ENCODE data around the gene CCL21. TPM values are rescaled to one million over a fixed set of nuclear protein-coding genes. Genes with fewer than 3 reads are reported as not detected.

The CCL21 gene
- total and polyA plus RNA-seq, 2 experiments from 2014 or later: not detected

GRCh38 chr9:34691936-34692315 is 18.0 kb downstream of the CCL21 start:
- Histone ChIP-seq H3K79me2 (no peaks in the 10 kb centered on the region), H3K27me3 (no peaks in the 10 kb centered on the region), H3K4me3 (no peak overlapping the region), H2AFZ (no peak overlapping the region), H3K27ac (no peak overlapping the region), H3K9me2 (replicated peaks; ENCODE audit: insufficient read depth) (no peaks in the 10 kb centered on the region), H3K9me3 (ENCODE audit: low read depth) (no peaks in the 10 kb centered on the region), H4K20me1 (ENCODE audit: insufficient read depth, poor library complexity, severe bottlenecking) (no peaks in the 10 kb centered on the region), H3K36me3 (replicated peaks; ENCODE audit: insufficient read depth, low read depth) (no peaks in the 10 kb centered on the region), H3K4me1 (ENCODE audit: insufficient read depth) (no peaks in the 10 kb centered on the region), H3K4me2 (no peak overlapping the region)
- DNase-seq (ENCODE audit: low spot score): no peak
- no peak for TF ChIP-seq EZH2 (IDR thresholded peaks at IDR 0.05; ENCODE audit: borderline replicate concordance)
- no peak for TF ChIP-seq CTCF (IDR thresholded peaks at IDR 0.05; ENCODE audit: poor library complexity)
- no peak for TF ChIP-seq EZH2phosphoT487 (IDR thresholded peaks at IDR 0.05; ENCODE audit: low read depth, severe bottlenecking, unreplicated experiment)
- 86% methylated on average over 5 of the region's 5 CpGs for WGBS (ENCODE audit: low lambda C conversion rate, missing lambda C conversion rate)

- Histone ChIP-seq H3K4me3 (no peak within 1 kb of the TSS), H2AFZ (no peak within 1 kb of the TSS), H3K36me3 (replicated peaks; ENCODE audit: insufficient read depth, low read depth) (no peaks in the 10 kb centered on the region), H3K4me2 (no peak within 1 kb of the TSS), H3K9me3 (ENCODE audit: low read depth) (no peaks in the 10 kb centered on the region), H3K4me1 (ENCODE audit: insufficient read depth) (no peaks in the 10 kb centered on the region), H3K79me2 (no peaks in the 10 kb centered on the region), H4K20me1 (ENCODE audit: insufficient read depth, poor library complexity, severe bottlenecking) (no peaks in the 10 kb centered on the region), H3K9me2 (replicated peaks; ENCODE audit: insufficient read depth) (no peaks in the 10 kb centered on the region), H3K27me3 (no peaks in the 10 kb centered on the region), H3K27ac (no peak within 1 kb of the TSS)
- no peak for DNase-seq (ENCODE audit: low spot score)
- 74% methylated on average over 5 of the region's 6 CpGs for WGBS (ENCODE audit: low lambda C conversion rate, missing lambda C conversion rate)
- TF ChIP-seq CTCF (IDR thresholded peaks at IDR 0.05; ENCODE audit: poor library complexity) (no peak), EZH2 (IDR thresholded peaks at IDR 0.05; ENCODE audit: borderline replicate concordance) (no peak), EZH2phosphoT487 (IDR thresholded peaks at IDR 0.05; ENCODE audit: low read depth, severe bottlenecking, unreplicated experiment) (no peak)
Observed at GRCh38 chr9:34690983-34691935, 18.7 kb downstream of the CCL21 start, which contains the start of gene CCL19. Gene CCL19 (minus strand): TSS chr9:34691276. CDS start chr9:34691139, 137 bp downstream.

GRCh38 chr9:34689512-34689911 is 20.4 kb downstream of the CCL21 start:
- H2AFZ ChIP-seq: no peak overlapping the region
- TF ChIP-seq EZH2phosphoT487 (IDR thresholded peaks at IDR 0.05; ENCODE audit: low read depth, severe bottlenecking, unreplicated experiment): no peak
- no peak for TF ChIP-seq CTCF (IDR thresholded peaks at IDR 0.05; ENCODE audit: poor library complexity)
- TF ChIP-seq EZH2 (IDR thresholded peaks at IDR 0.05; ENCODE audit: borderline replicate concordance): no peak
- no peaks in the 10 kb centered on the region for H3K27me3 ChIP-seq
- no peak overlapping the region for H3K27ac ChIP-seq
- no peaks in the 10 kb centered on the region for H3K79me2 ChIP-seq
- no peaks in the 10 kb centered on the region for H3K36me3 ChIP-seq (replicated peaks; ENCODE audit: insufficient read depth, low read depth)
- no peak overlapping the region for H3K4me2 ChIP-seq
- no peaks in the 10 kb centered on the region for H3K9me2 ChIP-seq (replicated peaks; ENCODE audit: insufficient read depth)
- no peak for DNase-seq (ENCODE audit: low spot score)
- no peaks in the 10 kb centered on the region for H3K9me3 ChIP-seq (ENCODE audit: low read depth)
- no peaks in the 10 kb centered on the region for H4K20me1 ChIP-seq (ENCODE audit: insufficient read depth, poor library complexity, severe bottlenecking)
- 76% methylated on average over 8 of the region's 8 CpGs for WGBS (ENCODE audit: low lambda C conversion rate, missing lambda C conversion rate)
- H3K4me1 ChIP-seq (ENCODE audit: insufficient read depth): no peaks in the 10 kb centered on the region
- no peak overlapping the region for H3K4me3 ChIP-seq

Data from hepatocyte (in vitro differentiated cells).